GM21825 (cell line): Measurements from ENCODE around the gene LCE1B.

ENCODE experiments used
- ATAC-seq: cut with Tn5 transposase; IDR thresholded peaks from one replicate; pipeline ENCODE4 v1.9.1; 2021; ENCODE audit warnings: mild to moderate bottlenecking, moderate library complexity; ENCODE audit not compliant: unreplicated experiment

The LCE1B gene, protein sequence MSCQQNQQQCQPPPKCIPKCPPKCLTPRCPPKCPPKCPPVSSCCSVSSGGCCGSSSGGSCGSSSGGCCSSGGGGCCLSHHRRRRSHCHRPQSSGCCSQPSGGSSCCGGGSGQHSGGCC

DNA sequence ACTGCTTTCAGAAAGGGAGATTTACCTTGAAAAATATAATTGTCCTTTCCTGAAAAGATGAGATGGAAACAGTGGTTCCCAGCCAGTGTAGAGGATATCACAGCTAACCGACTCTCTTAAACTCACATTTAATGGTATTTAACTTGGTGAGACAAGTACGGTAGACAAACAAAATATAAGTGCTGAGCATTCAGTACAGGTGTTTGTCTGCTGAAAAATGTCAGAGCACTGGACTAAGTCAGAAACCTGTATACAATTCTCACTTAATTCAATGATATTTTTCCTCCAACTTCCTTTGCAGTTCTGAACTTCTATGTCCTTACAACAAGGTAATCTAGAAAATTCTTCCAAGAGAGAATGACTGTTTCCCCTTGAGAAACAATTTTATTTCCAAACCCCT lies at the start of gene LCE1B:
Gene LCE1B (plus strand): TSS at position 301 of the 400 bp plus-strand sequence. CDS start 476 bp downstream, outside the sequence.
- no peak for ATAC-seq

DNA sequence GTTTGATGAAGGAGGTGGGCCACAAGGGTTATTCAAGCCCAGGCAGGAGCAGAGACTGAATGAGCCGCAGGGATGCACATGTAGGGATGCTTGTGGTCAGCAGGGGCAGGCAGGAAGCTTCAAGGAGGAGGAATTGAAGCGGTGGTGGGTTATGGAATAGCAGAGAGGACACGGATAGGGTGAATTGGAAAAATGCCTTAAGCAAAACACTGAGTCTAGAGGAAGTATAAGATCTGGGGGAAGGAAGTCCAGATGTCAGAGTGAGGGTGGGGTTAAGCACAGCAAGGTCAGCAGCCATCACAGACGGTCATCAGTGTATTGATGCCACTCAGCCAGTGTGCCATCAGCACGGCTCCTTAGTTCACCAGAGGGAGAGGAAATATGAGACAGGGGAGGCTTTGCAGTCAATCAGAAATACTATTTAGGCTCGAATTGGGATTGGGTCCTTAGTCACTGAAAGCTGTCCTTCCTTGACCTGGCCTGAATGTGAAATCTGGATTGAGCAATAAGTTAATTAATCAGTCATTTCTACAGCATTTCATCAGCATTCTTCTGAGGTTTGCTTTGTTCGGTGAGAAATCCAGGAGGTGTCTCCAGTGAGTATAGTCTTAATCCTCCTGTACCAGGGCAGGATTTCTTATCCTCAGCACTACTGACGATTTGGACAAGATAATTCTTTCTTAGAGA lies 42.8 kb upstream of the LCE1B start:
- no peak for ATAC-seq

DNA sequence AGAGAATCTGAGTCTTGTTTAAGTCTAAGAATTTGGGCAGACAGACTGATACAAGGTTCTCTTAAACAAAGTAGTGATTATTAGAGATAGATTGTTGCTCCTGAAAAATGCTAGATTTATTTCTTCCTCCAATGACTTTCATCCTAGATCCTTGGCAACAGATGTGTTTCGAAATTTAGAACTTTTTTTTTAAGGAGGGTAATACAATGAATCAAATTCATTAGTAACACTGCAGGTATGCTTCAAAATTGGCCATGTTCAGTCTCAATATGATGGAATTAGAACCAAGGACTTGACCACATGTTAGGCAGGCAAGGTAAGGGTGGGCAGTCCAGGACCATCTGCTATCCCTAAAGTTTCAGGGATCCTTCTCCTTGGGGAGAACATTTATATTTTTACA lies 41.4 kb upstream of the LCE1B start:
- no peak for ATAC-seq

DNA sequence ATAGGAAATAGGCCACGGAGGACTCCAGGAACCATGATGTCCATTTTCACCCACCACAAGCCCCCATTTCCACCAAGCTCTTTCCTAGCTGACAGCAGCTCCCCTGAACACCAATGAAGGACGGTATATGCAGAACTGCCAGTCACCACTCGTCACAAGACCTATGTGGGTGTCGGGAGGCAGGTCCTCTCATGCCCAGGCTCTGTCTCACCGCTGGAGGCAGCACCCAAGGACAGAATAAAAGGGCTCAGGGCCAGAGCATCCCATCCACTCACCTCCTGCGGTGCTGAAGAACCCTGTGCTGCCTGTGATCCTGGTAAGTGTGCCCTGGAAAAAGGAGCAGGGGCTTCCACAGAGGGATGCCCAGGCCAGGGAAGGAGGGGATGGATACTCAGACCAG lies 36.9 kb upstream of the LCE1B start, which contains the start of gene LCE1F:
Gene LCE1F (plus strand): TSS at position 266 of the 400 bp plus-strand sequence. CDS start 1,232 bp downstream, outside the sequence.
- ATAC-seq = no peak

DNA sequence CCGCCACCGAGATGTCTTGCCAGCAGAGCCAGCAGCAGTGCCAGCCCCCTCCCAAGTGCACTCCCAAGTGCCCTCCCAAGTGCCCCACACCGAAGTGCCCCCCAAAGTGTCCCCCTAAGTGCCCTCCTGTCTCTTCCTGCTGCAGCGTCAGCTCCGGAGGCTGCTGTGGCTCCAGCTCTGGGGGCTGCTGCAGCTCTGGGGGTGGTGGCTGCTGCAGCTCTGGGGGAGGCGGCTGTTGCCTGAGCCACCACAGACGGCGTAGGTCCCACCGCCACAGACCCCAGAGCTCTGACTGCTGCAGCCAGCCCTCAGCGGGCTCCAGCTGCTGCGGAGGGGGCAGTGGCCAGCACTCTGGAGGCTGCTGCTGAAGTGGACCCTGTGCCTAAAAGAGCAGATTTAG lies 35.4 kb upstream of the LCE1B start:
- ATAC-seq = no peak

DNA sequence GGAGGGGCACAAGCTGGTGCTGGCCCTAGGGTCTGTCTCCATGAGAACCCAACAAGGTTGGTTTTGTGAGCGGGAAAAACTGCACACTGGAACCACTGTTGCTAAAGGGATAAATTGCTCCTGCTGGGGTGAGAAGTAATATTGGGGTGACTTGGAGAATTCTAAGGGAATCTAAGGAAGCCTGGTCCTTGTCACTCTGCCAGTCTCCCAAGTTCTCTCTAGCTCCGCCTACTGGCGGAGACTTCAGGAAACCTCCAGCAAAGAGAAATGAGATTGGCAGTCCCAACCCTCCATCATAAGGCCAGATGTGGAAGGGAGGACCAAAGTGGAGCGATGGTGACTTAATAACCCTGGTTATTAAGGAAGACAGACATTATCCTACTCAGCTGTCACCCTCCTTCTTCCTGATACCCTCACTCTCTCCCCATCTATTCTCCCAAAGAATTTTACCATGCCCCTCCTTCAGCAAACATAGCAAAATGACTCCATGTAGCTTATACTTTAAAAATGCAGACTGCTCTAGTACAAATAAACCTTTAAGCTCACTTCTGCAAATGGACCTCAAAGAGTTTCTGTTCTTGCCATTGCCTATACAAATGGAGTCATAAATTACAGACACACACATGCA lies 34.1 kb upstream of the LCE1B start:
- ATAC-seq = no peak

DNA sequence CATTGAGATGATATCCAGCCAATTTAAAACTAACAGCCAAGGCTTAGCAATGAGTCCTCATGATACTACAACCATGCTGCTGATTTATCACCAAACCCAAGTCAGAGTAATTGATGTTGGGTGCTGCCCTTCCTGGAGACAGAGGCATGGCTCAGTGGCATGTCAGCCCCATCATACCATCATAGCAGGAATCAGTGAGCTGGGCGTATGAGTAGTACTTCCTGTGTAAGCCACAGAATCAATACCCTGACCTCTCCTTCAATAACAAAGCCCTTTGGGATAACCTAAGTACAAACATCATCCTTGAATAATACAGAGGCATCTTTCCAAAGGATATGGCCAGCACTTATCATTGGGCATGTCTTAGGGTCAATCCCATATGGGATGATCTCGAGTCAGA lies 28.7 kb upstream of the LCE1B start:
- ATAC-seq = no peak

DNA sequence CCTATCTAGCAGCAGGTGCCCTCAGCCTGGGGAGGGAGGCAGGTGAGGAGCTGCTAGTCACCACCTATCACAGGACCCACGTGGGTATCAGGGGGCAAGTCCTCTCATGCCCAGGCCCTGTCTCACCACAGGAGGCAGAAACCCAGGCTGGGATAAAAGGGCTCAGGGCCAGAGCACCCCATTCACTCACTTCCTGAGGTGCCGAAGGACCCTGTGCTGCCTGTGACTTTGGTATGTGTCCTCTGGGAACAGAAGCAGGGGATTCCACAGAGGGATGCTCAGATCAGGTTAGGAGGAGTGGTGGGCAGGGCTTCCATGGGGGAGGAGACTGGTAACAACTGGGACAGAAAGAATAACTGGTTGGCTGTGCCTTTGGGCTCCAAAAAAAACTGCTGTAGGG lies 25.7 kb upstream of the LCE1B start, which contains the start of gene LCE1E:
Gene LCE1E (plus strand): TSS at position 181 of the 400 bp plus-strand sequence. CDS start 1,043 bp downstream, outside the sequence.
- ATAC-seq = no peak

DNA sequence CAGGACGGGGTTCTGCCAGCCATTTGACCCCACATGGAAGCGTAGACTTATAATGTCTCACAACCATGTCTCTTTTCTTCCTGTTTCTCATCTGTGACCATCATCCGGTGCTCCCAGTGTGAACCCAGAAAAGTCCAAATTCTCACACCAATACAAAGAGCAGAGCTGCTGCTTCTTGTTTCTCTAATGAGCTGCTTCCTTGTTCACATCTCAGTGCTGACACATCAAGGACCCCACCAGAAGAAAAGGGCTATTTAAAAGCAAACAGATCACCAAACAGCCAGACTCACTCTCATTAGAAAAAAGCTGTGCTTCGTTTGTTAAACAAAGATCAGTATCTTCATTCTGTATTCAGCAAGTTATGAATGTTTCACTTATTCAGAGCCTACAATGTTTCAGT lies 16.1 kb upstream of the LCE1B start:
- no peak for ATAC-seq

DNA sequence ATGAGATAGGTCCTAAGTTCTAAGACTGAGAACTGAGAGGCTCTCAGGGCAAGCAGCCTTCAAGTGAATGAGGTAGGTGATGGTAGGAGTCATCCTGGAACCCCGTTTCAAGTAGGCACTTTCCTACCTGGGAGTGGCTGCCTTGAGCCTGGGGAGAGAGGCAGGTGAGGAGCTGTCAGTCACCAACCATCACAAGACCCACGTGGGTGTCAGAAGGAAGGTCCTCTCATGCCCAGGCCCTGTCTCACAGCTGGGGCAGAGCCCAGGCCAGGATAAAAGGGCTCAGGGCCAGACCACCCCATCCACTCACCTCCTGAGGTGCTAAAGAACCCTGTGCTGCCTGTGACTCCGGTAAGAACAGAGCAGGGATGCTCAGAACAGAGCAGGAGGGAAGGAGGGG lies 15.3 kb upstream of the LCE1B start, which contains the start of gene LCE1D:
Gene LCE1D (plus strand): TSS at position 301 of the 400 bp plus-strand sequence. CDS start 1,074 bp downstream, outside the sequence.
- ATAC-seq = no peak

DNA sequence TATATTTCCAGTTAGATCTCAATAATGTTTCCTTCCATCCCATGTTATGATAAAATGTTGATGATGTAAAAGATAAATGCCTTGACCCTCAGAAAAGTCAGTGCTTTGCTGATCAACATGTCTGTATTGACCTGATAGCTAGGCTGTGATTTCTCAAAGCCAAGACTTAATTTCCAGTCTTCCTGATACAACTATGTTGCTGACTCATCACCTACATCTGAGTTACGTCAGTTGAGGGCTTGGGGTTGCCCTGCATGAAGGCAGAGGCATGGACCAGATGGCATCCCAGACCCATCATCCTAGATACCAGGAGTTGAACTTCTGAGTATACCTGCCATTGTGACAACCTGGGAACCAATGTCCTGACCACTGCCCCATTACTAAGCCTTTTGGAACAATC lies 10.4 kb upstream of the LCE1B start:
- ATAC-seq = no peak

DNA sequence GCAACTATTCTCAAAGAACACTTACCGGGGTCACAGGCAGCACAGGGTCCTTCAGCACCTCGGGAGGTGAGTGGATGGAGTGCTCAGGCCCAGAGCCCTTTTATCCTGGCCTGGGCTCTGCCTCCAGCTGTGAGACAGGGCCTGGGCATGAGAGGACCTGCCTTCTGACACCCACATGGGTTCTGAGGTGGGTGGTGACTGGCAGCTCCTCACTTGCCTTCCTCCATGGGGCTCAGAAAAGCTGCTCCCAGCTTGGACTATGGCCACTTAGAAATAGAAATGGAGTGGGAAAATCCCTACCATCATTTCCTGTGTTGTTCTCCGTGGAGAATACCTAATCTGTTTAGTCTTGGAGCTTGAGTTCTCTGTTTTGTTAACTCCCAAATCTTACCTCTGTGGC lies 5.2 kb upstream of the LCE1B start, which contains the start of gene LCE1C:
Gene LCE1C (minus strand): TSS at position 76 of the 400 bp plus-strand sequence. CDS start 1,173 bp downstream, outside the sequence.
- no peak for ATAC-seq

DNA sequence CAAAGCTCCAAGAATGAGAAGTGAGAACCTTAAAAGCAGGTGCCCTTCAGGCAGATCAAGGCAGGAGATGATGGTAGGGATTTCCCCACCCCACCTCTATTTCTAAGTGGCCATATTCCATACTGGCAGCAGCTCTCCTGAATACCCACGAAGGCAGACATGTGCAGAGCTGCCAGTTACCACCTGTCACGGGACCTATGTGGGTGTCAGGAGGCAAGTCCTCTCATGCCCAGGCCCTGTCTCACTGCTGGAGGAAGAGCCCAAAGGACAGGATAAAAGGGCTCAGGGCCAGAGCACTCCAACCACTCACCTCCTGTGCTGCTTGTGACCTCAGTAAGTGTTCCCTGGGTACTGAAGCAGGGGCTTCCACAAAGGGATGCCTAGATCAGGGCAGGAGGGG lies 721 bp upstream of the LCE1B start:
- ATAC-seq = no peak

DNA sequence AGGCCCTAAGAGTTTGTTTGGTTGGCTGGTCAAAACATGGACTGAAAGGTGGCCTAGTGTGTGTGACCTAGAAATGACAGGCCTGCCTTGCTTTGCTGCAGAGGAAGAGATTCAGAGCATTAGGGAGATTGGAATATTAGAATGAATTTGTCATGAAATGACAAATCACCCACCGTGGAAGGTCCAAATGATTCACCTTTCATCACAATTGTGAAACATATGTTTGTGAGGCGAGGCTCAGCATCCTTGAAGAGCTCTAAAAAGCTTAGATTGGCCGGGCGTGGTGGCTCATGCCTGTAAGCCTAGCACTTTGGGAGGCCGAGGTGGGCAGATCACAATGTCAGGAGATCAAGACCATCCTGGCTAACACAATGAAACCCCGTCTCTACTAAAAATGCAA lies 5.5 kb downstream of the LCE1B start:
- no peak for ATAC-seq

DNA sequence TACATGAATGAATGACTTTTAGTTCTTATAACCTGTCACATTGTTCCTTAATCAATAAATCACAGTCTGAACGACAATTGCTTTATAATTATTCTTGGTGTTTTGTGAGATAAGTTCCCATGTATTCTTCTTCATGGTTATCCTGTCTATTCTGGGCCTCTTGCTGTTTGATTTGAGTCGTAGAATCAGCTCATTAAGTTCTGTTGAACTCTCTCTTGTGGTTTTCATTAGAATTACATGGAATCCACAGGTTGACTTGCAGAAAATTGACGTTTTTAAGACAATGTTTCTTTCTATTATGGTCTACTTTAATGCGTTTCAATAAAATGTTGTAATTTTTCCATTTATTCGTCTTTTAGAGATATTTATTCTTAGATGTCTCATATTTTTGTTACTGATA lies 11.5 kb downstream of the LCE1B start:
- no peak for ATAC-seq

DNA sequence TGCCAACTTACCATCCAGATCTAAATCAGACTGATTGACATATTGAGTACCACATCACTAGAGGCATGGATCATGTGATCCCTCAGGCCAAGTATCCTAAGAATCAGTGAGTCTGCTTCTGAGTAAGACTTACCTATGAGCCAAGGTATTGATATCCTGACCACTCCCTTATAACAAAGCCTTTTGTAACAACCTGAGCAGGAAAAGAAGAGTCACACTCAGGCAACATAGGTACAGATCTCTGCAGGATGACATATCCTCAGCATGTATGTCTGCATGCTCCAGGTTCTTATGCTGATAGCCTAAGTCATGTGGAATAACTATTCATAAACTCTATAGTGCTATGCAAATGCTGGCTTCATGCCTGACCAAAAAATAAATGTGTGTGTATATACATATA lies 13.2 kb downstream of the LCE1B start:
- ATAC-seq = no peak

DNA sequence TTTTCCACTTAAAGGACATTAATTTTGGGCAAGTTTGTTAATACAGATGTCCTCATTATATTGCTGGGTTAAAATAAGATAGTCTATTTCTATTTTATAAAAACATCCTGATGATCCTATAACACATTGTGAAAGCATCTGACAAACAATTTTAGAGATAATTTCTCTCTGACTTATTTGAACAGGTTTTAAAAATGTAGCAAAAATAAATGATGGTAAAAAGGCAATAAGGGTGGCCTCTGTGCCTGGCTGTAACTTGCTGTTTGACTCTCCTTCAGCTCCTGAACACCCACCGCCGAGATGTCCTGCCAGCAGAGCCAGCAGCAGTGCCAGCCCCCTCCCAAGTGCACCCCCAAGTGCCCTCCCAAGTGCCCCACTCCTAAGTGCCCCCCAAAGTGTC lies 15.4 kb downstream of the LCE1B start, which contains the start of gene LCE1A:
Gene LCE1A (plus strand): TSS at position 301 of the 400 bp plus-strand sequence. CDS start 0 bp downstream, at position 301.
- ATAC-seq = no peak

DNA sequence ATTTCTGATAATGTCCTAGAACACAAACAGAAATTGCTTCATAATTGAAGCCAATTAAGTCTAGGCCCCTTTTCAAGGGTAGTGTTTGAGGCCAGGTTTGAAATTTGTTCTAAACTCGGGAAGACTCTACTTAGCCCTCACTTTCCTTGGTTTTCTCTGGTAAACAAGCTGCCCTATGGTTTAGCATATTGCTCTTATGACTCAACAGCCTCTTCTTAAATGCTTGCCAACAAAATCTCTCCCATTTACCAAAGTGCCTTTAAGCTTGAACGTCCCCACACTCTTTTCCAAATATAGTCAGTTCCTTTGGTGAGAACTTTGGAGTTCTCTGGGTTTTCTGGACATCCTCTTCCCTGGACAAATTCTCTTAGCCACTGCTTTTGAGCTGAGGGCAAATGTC lies 25.1 kb downstream of the LCE1B start:
- no peak for ATAC-seq

DNA sequence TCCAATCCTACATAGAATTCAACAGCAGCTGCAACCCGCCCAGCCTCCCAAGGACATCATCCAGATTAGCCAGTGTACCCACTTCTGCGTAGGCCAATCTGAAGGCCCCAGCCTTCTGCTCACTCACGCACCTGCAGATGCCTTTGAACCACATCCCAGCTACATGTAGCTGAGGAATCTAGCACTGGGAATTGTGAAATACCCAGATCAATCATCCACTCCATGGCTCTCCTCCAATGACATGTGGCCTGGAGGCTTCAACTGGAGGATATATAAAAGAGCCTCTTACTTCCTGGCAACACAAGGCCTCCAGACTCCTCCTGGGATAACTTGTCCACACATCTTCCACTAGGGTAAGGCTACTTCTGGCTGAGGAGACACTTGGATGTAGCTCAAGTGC lies 30.8 kb downstream of the LCE1B start, which contains the start of gene LCE6A:
Gene LCE6A (plus strand): TSS at position 301 of the 400 bp plus-strand sequence. CDS start 665 bp downstream, outside the sequence.
- no peak for ATAC-seq

DNA sequence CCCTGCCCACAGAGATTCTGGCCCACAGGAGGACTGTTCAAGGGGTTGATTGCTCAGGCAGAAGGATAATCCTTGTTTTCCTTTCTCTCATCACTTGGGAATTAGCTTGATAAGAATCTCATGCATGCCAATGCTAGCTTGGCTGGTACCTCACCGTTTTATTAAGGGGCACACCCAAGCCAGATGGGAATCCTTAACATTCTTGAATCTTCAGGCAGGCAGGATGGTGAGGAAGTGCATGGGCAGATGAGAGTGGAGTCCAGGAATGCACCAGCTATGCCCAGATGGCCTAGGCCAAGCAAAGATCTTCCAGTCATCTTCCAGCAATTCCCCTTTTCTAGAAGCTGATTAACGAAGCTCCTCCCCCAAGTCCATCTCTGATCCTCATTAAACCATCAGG lies 43.9 kb downstream of the LCE1B start:
- no peak for ATAC-seq

DNA sequence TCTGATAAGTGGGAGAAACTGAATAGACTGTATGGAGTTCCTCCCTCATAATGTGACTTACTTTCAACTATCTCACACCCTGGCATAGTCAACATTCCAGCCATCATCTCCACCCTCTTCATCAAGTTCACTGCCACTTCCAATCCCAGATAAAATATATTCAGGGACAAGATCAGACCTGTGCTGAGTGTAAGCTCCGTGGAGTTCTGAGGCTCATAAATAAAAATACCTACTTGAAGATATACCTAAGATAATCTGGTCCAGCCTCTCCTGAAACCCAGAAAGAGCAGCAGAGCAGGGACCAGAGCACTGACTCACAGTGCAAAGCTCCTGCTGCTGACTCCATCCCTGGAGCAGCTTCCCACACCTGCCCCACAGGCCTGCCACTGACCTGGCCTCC lies 46.3 kb downstream of the LCE1B start:
- no peak for ATAC-seq

DNA sequence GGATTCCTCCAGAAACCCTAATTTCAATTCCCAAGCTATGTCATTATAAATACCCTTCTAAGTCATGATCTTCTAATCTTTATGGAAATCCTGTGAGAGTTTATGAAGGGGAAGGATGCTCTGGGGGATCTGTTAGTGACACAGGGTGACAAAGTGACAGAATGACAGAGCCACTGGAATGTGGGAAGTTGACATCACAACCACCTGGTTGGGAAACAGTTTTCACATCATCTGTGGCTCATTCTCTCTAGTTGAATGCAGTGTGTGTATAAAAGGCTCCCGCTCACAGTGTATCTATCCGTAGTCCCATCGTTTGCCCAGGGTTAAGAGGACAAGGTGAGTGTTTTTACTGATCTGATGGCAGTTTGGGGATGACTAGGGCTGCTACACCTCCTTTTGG lies 47.9 kb downstream of the LCE1B start, which contains the start of gene LCE7A:
Gene LCE7A (plus strand): TSS at position 301 of the 400 bp plus-strand sequence. CDS start 702 bp downstream, outside the sequence.
- ATAC-seq = no peak
